Lower lobe of right lung (tissue), 2 donors: ENCODE data around the gene TMED8. TPM values are rescaled to one million over a fixed set of nuclear protein-coding genes. Genes with fewer than 3 reads are reported as not detected.

Experiments used
- ATAC-seq, 2 donors: fragments of 200-7000 bp; cut with Tn5 transposase; one replicate each; pipeline ENCODE4 v1.9.1; 2020 to 2022; ENCODE audit warnings: mild to moderate bottlenecking in 2 of 2, moderate library complexity in 2 of 2
- DNase-seq: peaks from one replicate; pipeline ENCODE4 v3.0.0-alpha.2; 2020
- H3K27ac ChIP-seq: fragments of 200-600 bp; one replicate; pipeline ENCODE4 v1.8.0; 2022
- H3K27me3 ChIP-seq: fragments of 200-600 bp; one replicate; pipeline ENCODE4 v1.8.0; 2022; ENCODE audit warnings: low read depth
- H3K36me3 ChIP-seq: fragments of 200-600 bp; one replicate; pipeline ENCODE4 v1.8.0; 2022; ENCODE audit warnings: mild to moderate bottlenecking
- H3K4me1 ChIP-seq: fragments of 200-600 bp; one replicate; pipeline ENCODE4 v1.8.0; 2022
- H3K4me3 ChIP-seq: fragments of 200-600 bp; one replicate; pipeline ENCODE4 v1.8.0; 2022; ENCODE audit warnings: mild to moderate bottlenecking
- H3K9me3 ChIP-seq: fragments of 200-600 bp; one replicate; pipeline ENCODE4 v1.8.0; 2022
- intact Hi-C: fragments of 100-400 bp; cut with DNase I; formaldehyde crosslinking; loops from one replicate; pipeline ENCODE4 v1.11.0; 2022
- total RNA-seq: library from RNA; stranded (reverse); fragmentation: NEBNext Ultra II Directional; extraction: Animal tissue kit (Norgen Biotek cat#: 25700); gene quantifications from one replicate; pipeline ENCODE4 v1.2.1, GENCODE V29; 2021
- TF ChIP-seq, protein P1 (sequence below): fragments of 200-600 bp; IDR thresholded peaks from one replicate; pipeline ENCODE4 v1.8.0; 2022; ENCODE audit warnings: antibody characterized with exemption, mild to moderate bottlenecking
- donor health status: DM: no; HTN: yes; CAD: no; lungs with severe emphysema.

TMED8 gene
- total RNA-seq, 1 donor from 2014 or later = 12.1 TPM

DNA sequence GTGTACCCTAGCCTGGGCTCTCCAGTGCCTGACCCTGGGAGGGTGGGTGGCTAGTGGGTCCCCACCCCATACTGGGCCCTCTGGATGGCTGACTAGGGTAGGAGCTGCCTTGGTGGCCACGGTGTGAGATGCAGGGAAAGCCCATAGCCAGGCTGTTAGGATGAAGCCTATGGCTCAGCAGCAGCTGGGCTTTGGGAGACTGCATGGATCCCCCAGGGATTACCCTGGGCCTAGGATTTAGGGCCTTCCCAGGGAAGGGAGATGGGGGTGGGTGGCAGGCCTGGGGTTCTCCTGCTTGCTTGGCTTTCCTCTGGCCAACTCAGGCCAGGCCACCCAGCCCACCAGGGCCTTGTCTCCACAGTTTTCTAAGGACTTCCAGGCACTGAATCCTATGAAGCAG lies 49.8 kb downstream of the TMED8 start:
- no peak for DNase-seq
- ATAC-seq = no peak
- no peaks in the 10 kb centered on the region for H3K9me3 ChIP-seq
- H3K4me1 ChIP-seq = peaks cover 6% of the 10 kb centered on the region
- H3K27ac ChIP-seq = no peak overlapping the region
- no peaks in the 10 kb centered on the region for H3K36me3 ChIP-seq
- H3K4me3 ChIP-seq = no peak overlapping the region
- no peaks in the 10 kb centered on the region for H3K27me3 ChIP-seq
- TF ChIP-seq, protein P1, sequence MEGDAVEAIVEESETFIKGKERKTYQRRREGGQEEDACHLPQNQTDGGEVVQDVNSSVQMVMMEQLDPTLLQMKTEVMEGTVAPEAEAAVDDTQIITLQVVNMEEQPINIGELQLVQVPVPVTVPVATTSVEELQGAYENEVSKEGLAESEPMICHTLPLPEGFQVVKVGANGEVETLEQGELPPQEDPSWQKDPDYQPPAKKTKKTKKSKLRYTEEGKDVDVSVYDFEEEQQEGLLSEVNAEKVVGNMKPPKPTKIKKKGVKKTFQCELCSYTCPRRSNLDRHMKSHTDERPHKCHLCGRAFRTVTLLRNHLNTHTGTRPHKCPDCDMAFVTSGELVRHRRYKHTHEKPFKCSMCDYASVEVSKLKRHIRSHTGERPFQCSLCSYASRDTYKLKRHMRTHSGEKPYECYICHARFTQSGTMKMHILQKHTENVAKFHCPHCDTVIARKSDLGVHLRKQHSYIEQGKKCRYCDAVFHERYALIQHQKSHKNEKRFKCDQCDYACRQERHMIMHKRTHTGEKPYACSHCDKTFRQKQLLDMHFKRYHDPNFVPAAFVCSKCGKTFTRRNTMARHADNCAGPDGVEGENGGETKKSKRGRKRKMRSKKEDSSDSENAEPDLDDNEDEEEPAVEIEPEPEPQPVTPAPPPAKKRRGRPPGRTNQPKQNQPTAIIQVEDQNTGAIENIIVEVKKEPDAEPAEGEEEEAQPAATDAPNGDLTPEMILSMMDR = no peak
- intact Hi-C loops = no loop called here

GRCh38 chr14:77325746-77326094 lies 51.2 kb downstream of the TMED8 start:
- DNase-seq = no peak
- Histone ChIP-seq H3K27ac (no peak overlapping the region), H3K4me1 (peaks cover 8% of the 10 kb centered on the region), H3K4me3 (no peak overlapping the region), H3K9me3 (no peaks in the 10 kb centered on the region), H3K27me3 (no peaks in the 10 kb centered on the region), H3K36me3 (no peaks in the 10 kb centered on the region)
- TF ChIP-seq, protein P1 = no peak
- no peak for ATAC-seq
- intact Hi-C loops = no loop called here

DNA sequence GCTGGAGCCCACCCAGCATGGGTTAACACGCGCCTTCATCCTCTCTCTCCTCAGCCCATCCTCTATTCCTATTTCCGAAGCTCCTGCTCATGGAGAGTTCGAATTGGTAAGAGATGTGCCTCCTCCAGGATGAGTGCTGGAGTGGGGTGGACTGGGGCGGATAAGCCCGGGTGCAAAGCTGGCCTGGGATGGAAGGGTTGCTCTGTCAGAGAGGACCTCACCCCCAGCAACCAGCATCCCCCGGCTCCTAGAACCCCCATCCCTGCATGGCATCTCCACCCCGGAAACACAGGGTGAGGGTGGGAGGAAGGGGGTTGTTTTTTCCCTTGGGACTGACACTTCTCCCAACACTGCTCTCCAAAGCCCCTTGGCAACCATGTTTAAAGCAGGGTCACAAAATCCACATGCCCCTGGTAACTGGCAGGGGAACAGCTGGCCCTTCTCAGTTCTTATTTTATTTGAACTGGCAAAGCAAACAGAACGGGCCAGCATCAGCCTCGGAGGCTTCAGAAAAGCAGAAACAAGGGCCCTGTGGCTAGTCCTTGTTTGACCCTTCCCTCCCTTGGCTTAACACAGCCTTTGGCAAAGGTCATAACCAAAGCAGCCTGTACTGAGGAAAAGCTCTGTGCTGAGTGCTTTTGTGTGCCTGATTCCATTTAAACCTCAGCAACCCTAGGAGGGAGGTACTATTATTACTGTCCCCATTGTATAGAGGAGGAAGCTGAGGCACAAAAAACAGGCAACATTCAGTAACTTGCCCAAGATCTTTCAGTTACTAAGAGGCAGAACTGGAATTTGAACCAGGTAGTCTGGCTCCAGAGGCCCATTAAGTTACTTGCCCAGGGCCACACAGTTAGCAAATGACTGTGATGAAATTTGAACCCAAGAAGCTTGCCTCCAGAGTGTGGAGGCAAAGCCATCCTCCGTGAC lies 51.8 kb downstream of the TMED8 start:
- DNase-seq = no peak
- intact Hi-C loops = no loop called here
- no peak for ATAC-seq

GRCh38 chr14:77324289-77324688 lies 52.6 kb downstream of the TMED8 start:
- H3K4me3 ChIP-seq = no peak overlapping the region
- intact Hi-C loops = no loop called here
- peaks cover 16% of the 10 kb centered on the region for H3K4me1 ChIP-seq
- no peaks in the 10 kb centered on the region for H3K27me3 ChIP-seq
- no peaks in the 10 kb centered on the region for H3K9me3 ChIP-seq
- TF ChIP-seq, protein P1 = no peak
- no peaks in the 10 kb centered on the region for H3K36me3 ChIP-seq
- no peak for ATAC-seq
- no peak overlapping the region for H3K27ac ChIP-seq
- DNase-seq = no peak

More for the DNA sequence above, 51.8 kb downstream of the TMED8 start:
- Histone ChIP-seq H3K27me3 (no peaks in the 10 kb centered on the region), H3K4me3 (no peak overlapping the region), H3K36me3 (no peaks in the 10 kb centered on the region), H3K9me3 (no peaks in the 10 kb centered on the region), H3K4me1 (peaks cover 8% of the 10 kb centered on the region), H3K27ac (no peak overlapping the region)
- TF ChIP-seq, protein P1 = no peak

GRCh38 chr14:77323571-77323970 lies 53.3 kb downstream of the TMED8 start:
- Histone ChIP-seq H3K27me3 (no peaks in the 10 kb centered on the region), H3K27ac (no peak overlapping the region), H3K4me1 (peaks cover 18% of the 10 kb centered on the region), H3K4me3 (no peak overlapping the region), H3K36me3 (no peaks in the 10 kb centered on the region), H3K9me3 (no peaks in the 10 kb centered on the region)
- no peak for DNase-seq
- intact Hi-C loops = no loop called here
- ATAC-seq = no peak
- TF ChIP-seq, protein P1 = no peak
